GM12878 (cell line): ENCODE measurements around the gene ERC2.

ENCODE experiments used
- YY1 ChIP-seq: IDR thresholded peaks from 2 replicates; pipeline ENCODE4 v1.6.1; 2011; ENCODE audit warnings: low read depth, mild to moderate bottlenecking, low read length
- ZNF24 ChIP-seq: fragments of 450-650 bp; IDR thresholded peaks from 2 replicates; pipeline ENCODE4 v1.6.1; 2017; ENCODE audit warnings: antibody characterized with exemption, mild to moderate bottlenecking
- TF ChIP-seq, protein P1 (sequence below), 3 experiments: IDR thresholded peaks in 2 of 3; conservative IDR thresholded peaks in 1 of 3; 2 replicates each; pipeline ENCODE4 v1.5.1; 2011; ENCODE audit warnings: low read depth in 3 of 3, low read length in 3 of 3, mild to moderate bottlenecking in 3 of 3, control low read depth in 2 of 3, moderate library complexity in 2 of 3, inconsistent platforms in 1 of 3, mixed read lengths in 1 of 3; ENCODE audit not compliant: control insufficient read depth in 2 of 3, insufficient read depth in 1 of 3; ENCODE audit errors: extremely low read depth in 1 of 3

DNA sequence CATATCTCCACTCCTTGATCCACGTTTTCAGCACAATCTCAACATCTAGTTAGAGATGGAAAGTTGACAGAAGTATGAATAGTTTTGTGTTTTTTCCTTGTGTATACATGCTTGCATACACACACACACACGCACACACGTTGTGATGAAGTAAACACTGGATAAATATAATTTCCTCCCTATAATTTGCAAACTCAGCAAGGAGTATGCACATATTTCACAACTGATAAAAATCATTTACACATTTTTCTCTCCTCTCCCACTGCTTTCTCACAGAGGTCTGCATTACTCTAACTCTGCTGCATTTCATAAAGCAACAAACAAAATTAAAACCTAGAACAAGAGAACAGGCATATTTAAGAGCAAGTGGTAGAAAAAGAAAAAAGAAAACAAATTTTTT lies 320.9 kb downstream of the ERC2 start:
- TF ChIP-seq ZNF24 (no peak), YY1 (no peak)
- TF ChIP-seq, protein P1, sequence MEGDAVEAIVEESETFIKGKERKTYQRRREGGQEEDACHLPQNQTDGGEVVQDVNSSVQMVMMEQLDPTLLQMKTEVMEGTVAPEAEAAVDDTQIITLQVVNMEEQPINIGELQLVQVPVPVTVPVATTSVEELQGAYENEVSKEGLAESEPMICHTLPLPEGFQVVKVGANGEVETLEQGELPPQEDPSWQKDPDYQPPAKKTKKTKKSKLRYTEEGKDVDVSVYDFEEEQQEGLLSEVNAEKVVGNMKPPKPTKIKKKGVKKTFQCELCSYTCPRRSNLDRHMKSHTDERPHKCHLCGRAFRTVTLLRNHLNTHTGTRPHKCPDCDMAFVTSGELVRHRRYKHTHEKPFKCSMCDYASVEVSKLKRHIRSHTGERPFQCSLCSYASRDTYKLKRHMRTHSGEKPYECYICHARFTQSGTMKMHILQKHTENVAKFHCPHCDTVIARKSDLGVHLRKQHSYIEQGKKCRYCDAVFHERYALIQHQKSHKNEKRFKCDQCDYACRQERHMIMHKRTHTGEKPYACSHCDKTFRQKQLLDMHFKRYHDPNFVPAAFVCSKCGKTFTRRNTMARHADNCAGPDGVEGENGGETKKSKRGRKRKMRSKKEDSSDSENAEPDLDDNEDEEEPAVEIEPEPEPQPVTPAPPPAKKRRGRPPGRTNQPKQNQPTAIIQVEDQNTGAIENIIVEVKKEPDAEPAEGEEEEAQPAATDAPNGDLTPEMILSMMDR (IDR thresholded peaks at IDR 0.05 in 2 of 3, conservative IDR thresholded peaks at IDR 0.05 in 1 of 3; ENCODE audit: control insufficient read depth in 2 of 3, extremely low read depth in 1 of 3, insufficient read depth in 1 of 3, low read depth in 3 of 3, low read length in 3 of 3), result no peak
